ENCODE results near the gene GSK3B.
A peak's percentile ranks its signal among the peaks of the same experiment; 100 is the strongest.

DNA sequence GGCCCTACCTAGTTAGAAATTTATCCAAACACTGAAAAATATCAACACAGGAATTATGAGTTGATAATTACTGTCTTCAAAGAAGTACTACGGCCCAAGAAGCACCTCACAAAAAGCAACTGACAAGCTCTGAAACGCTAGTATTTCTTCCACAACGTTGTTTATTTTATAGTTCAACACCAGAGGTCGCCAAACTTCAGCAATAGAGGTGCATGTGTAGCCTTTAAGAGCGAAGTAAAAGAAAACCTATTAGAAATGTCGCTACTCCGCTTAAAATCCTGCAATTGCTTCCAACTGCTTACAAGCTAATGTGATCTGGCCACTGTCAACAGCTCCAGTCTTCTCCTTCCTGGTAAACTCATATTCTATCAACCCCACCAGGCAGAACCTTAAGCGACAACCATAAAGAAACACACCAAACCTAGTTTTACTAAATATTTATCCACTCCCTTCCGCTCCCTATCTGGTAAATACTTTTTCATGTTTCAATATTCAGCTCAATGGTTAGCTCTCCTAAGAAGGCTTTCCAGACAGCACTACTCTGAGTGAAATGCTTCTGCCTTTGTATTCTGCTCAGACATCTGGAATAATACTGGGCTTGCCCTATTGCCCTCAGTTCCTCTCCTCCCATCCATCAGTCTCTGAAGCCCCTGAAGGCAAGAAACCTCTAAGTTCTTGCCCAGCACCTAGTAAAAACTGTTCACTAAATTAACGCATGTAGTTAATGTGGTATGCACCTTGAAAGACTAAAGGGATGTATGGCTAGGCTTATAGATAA, 202.1 kb downstream of the GSK3B start:
- TF ChIP-seq EP300 (IDR thresholded peaks at IDR 0.05) (no peak), CTCF (IDR thresholded peaks at IDR 0.05) (peak in 5 of 7 experiments; percentile 20 to 73 (median 44))

Measured in stomach (tissue), 4 donors.